Liver (tissue), 3 donors: ENCODE results near the gene SLC26A9.

ENCODE experiments used
- GABPA ChIP-seq, 2 donors: IDR thresholded peaks in 1 of 2; conservative IDR thresholded peaks in 1 of 2; 2 replicates each; pipeline ENCODE4 v1.6.1; 2016; ENCODE audit warnings: antibody characterized with exemption in 2 of 2, mild to moderate bottlenecking in 1 of 2, moderate library complexity in 1 of 2
- HNF4A ChIP-seq, 2 donors: conservative IDR thresholded peaks; 2 replicates each; pipeline ENCODE4 v1.6.1; 2016; ENCODE audit warnings: antibody characterized with exemption in 2 of 2, mild to moderate bottlenecking in 2 of 2
- SP1 ChIP-seq: IDR thresholded peaks from 2 replicates; pipeline ENCODE4 v1.6.1; 2018; ENCODE audit warnings: antibody characterized with exemption, mild to moderate bottlenecking
- TF ChIP-seq, protein P1 (sequence below): IDR thresholded peaks from 2 replicates; pipeline ENCODE4 v1.6.1; 2016; ENCODE audit warnings: antibody characterized with exemption
- TF ChIP-seq, protein P2 (sequence below): fragments of 150-350 bp; IDR thresholded peaks from 2 replicates; pipeline ENCODE4 v1.5.1; 2017; ENCODE audit warnings: improper control_type of control experiment, low read depth, low read length; ENCODE audit not compliant: missing input control
- TF ChIP-seq, protein P3 (sequence below): IDR thresholded peaks from 2 replicates; pipeline ENCODE4 v1.6.1; 2016; ENCODE audit warnings: antibody characterized with exemption
- donor health status: healthy.
- donor health status: healthy.

GRCh38 chr1:205870236-205870635 is 73.0 kb downstream of the SLC26A9 start:
- TF ChIP-seq, protein P1, sequence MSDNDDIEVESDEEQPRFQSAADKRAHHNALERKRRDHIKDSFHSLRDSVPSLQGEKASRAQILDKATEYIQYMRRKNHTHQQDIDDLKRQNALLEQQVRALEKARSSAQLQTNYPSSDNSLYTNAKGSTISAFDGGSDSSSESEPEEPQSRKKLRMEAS: no peak
- TF ChIP-seq GABPA (IDR thresholded peaks at IDR 0.05 in 1 of 2, conservative IDR thresholded peaks at IDR 0.05 in 1 of 2) (no peak), HNF4A (conservative IDR thresholded peaks at IDR 0.05) (no peak), SP1 (no peak)
- TF ChIP-seq, protein P2, sequence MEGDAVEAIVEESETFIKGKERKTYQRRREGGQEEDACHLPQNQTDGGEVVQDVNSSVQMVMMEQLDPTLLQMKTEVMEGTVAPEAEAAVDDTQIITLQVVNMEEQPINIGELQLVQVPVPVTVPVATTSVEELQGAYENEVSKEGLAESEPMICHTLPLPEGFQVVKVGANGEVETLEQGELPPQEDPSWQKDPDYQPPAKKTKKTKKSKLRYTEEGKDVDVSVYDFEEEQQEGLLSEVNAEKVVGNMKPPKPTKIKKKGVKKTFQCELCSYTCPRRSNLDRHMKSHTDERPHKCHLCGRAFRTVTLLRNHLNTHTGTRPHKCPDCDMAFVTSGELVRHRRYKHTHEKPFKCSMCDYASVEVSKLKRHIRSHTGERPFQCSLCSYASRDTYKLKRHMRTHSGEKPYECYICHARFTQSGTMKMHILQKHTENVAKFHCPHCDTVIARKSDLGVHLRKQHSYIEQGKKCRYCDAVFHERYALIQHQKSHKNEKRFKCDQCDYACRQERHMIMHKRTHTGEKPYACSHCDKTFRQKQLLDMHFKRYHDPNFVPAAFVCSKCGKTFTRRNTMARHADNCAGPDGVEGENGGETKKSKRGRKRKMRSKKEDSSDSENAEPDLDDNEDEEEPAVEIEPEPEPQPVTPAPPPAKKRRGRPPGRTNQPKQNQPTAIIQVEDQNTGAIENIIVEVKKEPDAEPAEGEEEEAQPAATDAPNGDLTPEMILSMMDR: no peak
- TF ChIP-seq, protein P3, sequence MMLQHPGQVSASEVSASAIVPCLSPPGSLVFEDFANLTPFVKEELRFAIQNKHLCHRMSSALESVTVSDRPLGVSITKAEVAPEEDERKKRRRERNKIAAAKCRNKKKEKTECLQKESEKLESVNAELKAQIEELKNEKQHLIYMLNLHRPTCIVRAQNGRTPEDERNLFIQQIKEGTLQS: no peak
